ENCODE measurements around the gene EYS. TPM values are rescaled to one million over a fixed set of nuclear protein-coding genes. Genes with fewer than 3 reads are reported as not detected.

Gene EYS
- total RNA-seq, 1 experiment from 2014 or later, result not detected

GRCh38 chr6:64803470-64804166 lies 903.4 kb downstream of the EYS start:
- H3K27ac ChIP-seq (ENCODE audit: low read depth, low read length), result no peak overlapping the region
- ChIA-PET RAD21 (ENCODE audit: low non-redundant PET in 1 of 2, low total read pairs in 2 of 2, uncharacterized antibody in 2 of 2, unreplicated experiment in 2 of 2) (no interaction called here), POLR2A (no interaction called here), CTCF (no interaction called here)
- no peaks in the 10 kb centered on the region for H3K4me1 ChIP-seq (ENCODE audit: control insufficient read depth in 1 of 2, insufficient read depth in 2 of 2, low read length in 2 of 2)
- no peaks in the 10 kb centered on the region for H3K36me3 ChIP-seq (ENCODE audit: control insufficient read depth in 1 of 2, insufficient read depth in 2 of 2, low read length in 2 of 2)
- BruUV-seq (replicated peaks), result no TSS peak
- H4K20me1 ChIP-seq (ENCODE audit: insufficient read depth), result no peaks in the 10 kb centered on the region; the same call in 1 of the 2 replicates
- H3K79me2 ChIP-seq (ENCODE audit: insufficient read depth, low read length), result no peaks in the 10 kb centered on the region
- H3K4me3 ChIP-seq (replicated peaks in 1 of 2; ENCODE audit: low read depth in 1 of 2, low read length in 2 of 2), result no peak overlapping the region
- no peak overlapping the region for H3K4me2 ChIP-seq (ENCODE audit: low read length)
- ATAC-seq (no peak), DNase-seq (ENCODE audit: low read depth, low spot score) (no peak)
- no peak overlapping the region for H3K9ac ChIP-seq (ENCODE audit: low read length)
- peaks cover 11 to 13% of the 10 kb centered on the region in 2 experiments; a peak in 3 of 4 replicates for H3K9me3 ChIP-seq (ENCODE audit: control insufficient read depth in 1 of 2, insufficient read depth in 1 of 2, low read depth in 1 of 2, low read length in 2 of 2)
- H2AFZ ChIP-seq (ENCODE audit: low read depth, low read length, poor library complexity, severe bottlenecking), result no peak overlapping the region
- intact Hi-C loops (cut with micrococcal nuclease), result no loop called here
- TF ChIP-seq JUND (IDR thresholded peaks at IDR 0.05) (no peak), EZH2phosphoT487 (IDR thresholded peaks at IDR 0.05; ENCODE audit: borderline replicate concordance) (no peak), ZNF274 (IDR thresholded peaks at IDR 0.05; ENCODE audit: low read depth, low read length) (no peak), TCF7L2 (IDR thresholded peaks at IDR 0.05; ENCODE audit: borderline replicate concordance, extremely low read depth, insufficient read depth, insufficient read length) (no peak), ELF1 (IDR thresholded peaks at IDR 0.05; ENCODE audit: borderline replicate concordance, low read depth) (no peak), FOSL1 (IDR thresholded peaks at IDR 0.05; ENCODE audit: low read depth) (no peak), SIN3A (IDR thresholded peaks at IDR 0.05; ENCODE audit: low read depth) (no peak), RAD21 (IDR thresholded peaks at IDR 0.05; ENCODE audit: low read depth) (no peak), ATF3 (IDR thresholded peaks at IDR 0.05) (no peak), MAX (IDR thresholded peaks at IDR 0.05) (no peak), ZBTB33 (IDR thresholded peaks at IDR 0.05; ENCODE audit: extremely low read depth, insufficient replicate concordance, low read length) (no peak), SRF (IDR thresholded peaks at IDR 0.05; ENCODE audit: low read depth) (no peak), ZFX (IDR thresholded peaks at IDR 0.05) (no peak), SP1 (IDR thresholded peaks at IDR 0.05; ENCODE audit: low read depth) (no peak), CEBPB (IDR thresholded peaks at IDR 0.05; ENCODE audit: low read depth) (no peak), REST (IDR thresholded peaks at IDR 0.05; ENCODE audit: low read depth) (no peak), EGR1 (IDR thresholded peaks at IDR 0.05; ENCODE audit: low read depth) (no peak), POLR2AphosphoS5 (IDR thresholded peaks at IDR 0.05; ENCODE audit: low read depth, low read length) (no peak), YY1 (IDR thresholded peaks at IDR 0.05; ENCODE audit: extremely low read depth, insufficient replicate concordance, low read depth, low read length) (no peak), CTCF (IDR thresholded peaks at IDR 0.05 in 2 of 3, conservative IDR thresholded peaks at IDR 0.05 in 1 of 3; ENCODE audit: borderline replicate concordance in 1 of 3, insufficient read depth in 1 of 3, low read depth in 2 of 3, low read length in 2 of 3) (no peak)
- no peaks in the 10 kb centered on the region for H3K27me3 ChIP-seq (ENCODE audit: insufficient read depth, low read length)
- no peaks in the 10 kb centered on the region for H3K9me2 ChIP-seq (ENCODE audit: insufficient read depth)
